ENCODE results near the gene ADISSP. TPM values are rescaled to one million over a fixed set of nuclear protein-coding genes. Genes with fewer than 3 reads are reported as not detected.
A peak's percentile ranks its signal among the peaks of the same experiment; 100 is the strongest.

Gene ADISSP
- polyA plus RNA-seq, 3 donors = 59.6 to 78.5 (median 68.5) TPM

DNA sequence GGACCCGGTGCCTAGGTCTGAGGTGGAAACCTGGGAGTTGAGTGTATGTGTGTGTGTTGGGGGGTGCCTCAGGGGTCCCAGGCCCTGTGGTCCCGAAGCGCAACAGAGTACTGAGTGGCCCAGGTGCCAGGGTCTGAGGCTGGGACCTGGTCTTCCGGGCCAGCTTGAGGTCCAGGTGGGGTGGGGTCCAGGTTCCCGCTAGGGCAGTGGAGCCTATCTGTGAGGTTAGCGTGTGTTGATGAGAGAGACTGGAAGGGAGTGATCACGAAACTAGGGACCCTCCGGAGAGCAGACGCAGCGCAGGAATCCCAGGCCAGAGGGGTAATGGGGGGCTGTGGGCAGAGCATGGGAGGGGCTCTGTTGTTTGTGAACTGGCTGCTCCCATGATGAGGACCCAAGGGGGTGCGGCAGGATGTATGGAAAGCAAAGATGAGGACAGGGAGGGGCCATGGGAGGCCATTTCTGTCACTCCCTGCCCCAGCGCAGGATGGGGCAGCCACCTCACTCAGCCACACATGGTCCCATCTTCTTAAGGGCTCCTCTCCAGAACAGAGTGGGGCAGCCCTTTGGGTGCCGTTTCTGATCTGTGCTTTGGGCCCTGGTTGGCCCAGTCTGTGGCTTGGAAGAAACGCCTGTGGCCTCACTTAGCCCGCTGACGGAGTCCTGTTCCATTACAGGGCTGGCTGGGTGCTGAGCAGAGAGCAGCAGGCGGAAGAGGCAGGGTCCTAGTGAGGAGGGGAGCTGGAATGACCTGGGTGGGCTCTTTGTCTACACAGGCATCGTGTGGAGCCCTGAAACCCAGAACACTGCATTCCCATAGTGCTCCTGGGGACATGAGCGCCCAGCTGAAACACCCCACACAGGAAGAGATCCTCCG, 34.2 kb downstream of the ADISSP start:
- intact Hi-C loops (cut with micrococcal nuclease) = no loop called here
- H3K27me3 ChIP-seq (ENCODE audit: control insufficient read depth in 2 of 2, insufficient read depth in 2 of 2, low read length in 2 of 2) = peaks cover 0 to 37% of the 10 kb centered on the region in 2 donors
- H3K4me1 ChIP-seq (ENCODE audit: control insufficient read depth in 1 of 2, insufficient read depth in 2 of 2, low read length in 2 of 2) = no peaks in the 10 kb centered on the region
- 98% methylated on average over 16 of the region's 20 CpGs for WGBS (ENCODE audit: insufficient coverage)
- Mint-ChIP-seq H3K27me3 (ENCODE audit: low read depth in 3 of 3) (peaks cover 35 to 45% (median 42%) of the 10 kb centered on the region in 3 donors), H3K9me3 (peaks cover 0 to 5% (median 0%) of the 10 kb centered on the region in 7 donors), H3K36me3 (no peaks in the 10 kb centered on the region), H3K27ac (no peak overlapping the region), H3K4me1 (peaks cover 11% of the 10 kb centered on the region), H3K4me3 (peak overlapping the region in 1 of 2 donors; percentile 80)
- no peaks in the 10 kb centered on the region for H3K36me3 ChIP-seq (replicated peaks in 1 of 2; ENCODE audit: control insufficient read depth in 1 of 2, insufficient read depth in 2 of 2, low read length in 2 of 2)
- H3K27ac ChIP-seq (ENCODE audit: low read depth in 1 of 2, low read length in 2 of 2) = no peak overlapping the region
- peaks cover 0 to 4% of the 10 kb centered on the region in 2 donors for H3K9me3 ChIP-seq (replicated peaks in 1 of 2; ENCODE audit: control insufficient read depth in 1 of 2, insufficient read depth in 1 of 2, low read length in 2 of 2)
- TF ChIP-seq, protein P1, sequence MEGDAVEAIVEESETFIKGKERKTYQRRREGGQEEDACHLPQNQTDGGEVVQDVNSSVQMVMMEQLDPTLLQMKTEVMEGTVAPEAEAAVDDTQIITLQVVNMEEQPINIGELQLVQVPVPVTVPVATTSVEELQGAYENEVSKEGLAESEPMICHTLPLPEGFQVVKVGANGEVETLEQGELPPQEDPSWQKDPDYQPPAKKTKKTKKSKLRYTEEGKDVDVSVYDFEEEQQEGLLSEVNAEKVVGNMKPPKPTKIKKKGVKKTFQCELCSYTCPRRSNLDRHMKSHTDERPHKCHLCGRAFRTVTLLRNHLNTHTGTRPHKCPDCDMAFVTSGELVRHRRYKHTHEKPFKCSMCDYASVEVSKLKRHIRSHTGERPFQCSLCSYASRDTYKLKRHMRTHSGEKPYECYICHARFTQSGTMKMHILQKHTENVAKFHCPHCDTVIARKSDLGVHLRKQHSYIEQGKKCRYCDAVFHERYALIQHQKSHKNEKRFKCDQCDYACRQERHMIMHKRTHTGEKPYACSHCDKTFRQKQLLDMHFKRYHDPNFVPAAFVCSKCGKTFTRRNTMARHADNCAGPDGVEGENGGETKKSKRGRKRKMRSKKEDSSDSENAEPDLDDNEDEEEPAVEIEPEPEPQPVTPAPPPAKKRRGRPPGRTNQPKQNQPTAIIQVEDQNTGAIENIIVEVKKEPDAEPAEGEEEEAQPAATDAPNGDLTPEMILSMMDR (IDR thresholded peaks at IDR 0.05) = no peak
- H4K20me1 ChIP-seq (ENCODE audit: insufficient read depth, low read length) = no peaks in the 10 kb centered on the region
- DNase-seq = no peak
- H3K79me2 ChIP-seq (ENCODE audit: insufficient read depth, low read length) = no peaks in the 10 kb centered on the region
- H3K9ac ChIP-seq (ENCODE audit: insufficient read depth, low read length, poor library complexity, severe bottlenecking) = no peak overlapping the region
- H2AFZ ChIP-seq (ENCODE audit: insufficient read depth, low read depth, low read length, poor library complexity, severe bottlenecking) = no peak overlapping the region
- no peak overlapping the region for H3K4me2 ChIP-seq (replicated peaks; ENCODE audit: extremely low read depth, low read length, poor library complexity, severe bottlenecking)
- no peak overlapping the region for H3K4me3 ChIP-seq (replicated peaks in 1 of 3; ENCODE audit: low read depth in 2 of 3, low read length in 3 of 3)

GRCh38 chr20:3732327-3733118, 35.0 kb downstream of the ADISSP start, which contains the start of gene HSPA12B:
Gene HSPA12B (plus strand): TSS chr20:3732685. CDS start chr20:3738675, 5,990 bp downstream.
- Mint-ChIP-seq H3K9me3 (peaks cover 0 to 5% (median 0%) of the 10 kb centered on the region in 7 donors), H3K4me1 (peaks cover 11% of the 10 kb centered on the region), H3K27me3 (ENCODE audit: low read depth in 3 of 3) (peaks cover 39 to 54% (median 45%) of the 10 kb centered on the region in 3 donors), H3K27ac (no peak within 1 kb of the TSS), H3K4me3 (peak within 1 kb of the TSS in 1 of 2 donors; percentile 80), H3K36me3 (no peaks in the 10 kb centered on the region)
- no peak within 1 kb of the TSS for H3K4me3 ChIP-seq (replicated peaks in 1 of 3; ENCODE audit: low read depth in 2 of 3, low read length in 3 of 3)
- H3K9ac ChIP-seq (ENCODE audit: insufficient read depth, low read length, poor library complexity, severe bottlenecking) = no peak within 1 kb of the TSS
- no peak within 1 kb of the TSS for H2AFZ ChIP-seq (ENCODE audit: insufficient read depth, low read depth, low read length, poor library complexity, severe bottlenecking)
- no peaks in the 10 kb centered on the region for H4K20me1 ChIP-seq (ENCODE audit: insufficient read depth, low read length)
- H3K36me3 ChIP-seq (replicated peaks in 1 of 2; ENCODE audit: control insufficient read depth in 1 of 2, insufficient read depth in 2 of 2, low read length in 2 of 2) = no peaks in the 10 kb centered on the region
- WGBS (ENCODE audit: insufficient coverage) = 15% methylated on average over 42 of the region's 67 CpGs
- TF ChIP-seq, protein P1 (IDR thresholded peaks at IDR 0.05) = no peak
- peaks cover 0 to 4% of the 10 kb centered on the region in 2 donors for H3K9me3 ChIP-seq (replicated peaks in 1 of 2; ENCODE audit: control insufficient read depth in 1 of 2, insufficient read depth in 1 of 2, low read length in 2 of 2)
- H3K4me2 ChIP-seq (replicated peaks; ENCODE audit: extremely low read depth, low read length, poor library complexity, severe bottlenecking) = no peak within 1 kb of the TSS
- H3K4me1 ChIP-seq (ENCODE audit: control insufficient read depth in 1 of 2, insufficient read depth in 2 of 2, low read length in 2 of 2) = no peaks in the 10 kb centered on the region
- no peak within 1 kb of the TSS for H3K27ac ChIP-seq (ENCODE audit: low read depth in 1 of 2, low read length in 2 of 2)
- peaks cover 0 to 45% of the 10 kb centered on the region in 2 donors for H3K27me3 ChIP-seq (ENCODE audit: control insufficient read depth in 2 of 2, insufficient read depth in 2 of 2, low read length in 2 of 2)
- DNase-seq = no peak
- H3K79me2 ChIP-seq (ENCODE audit: insufficient read depth, low read length) = no peaks in the 10 kb centered on the region
- intact Hi-C loops (cut with micrococcal nuclease) = no loop called here

Measured in CD14-positive monocyte (primary cell).